ENCODE results near the gene ZBTB44.
"Not testable (repeated sequence)": the region's sequence is repeated elsewhere in the genome, so short reads cannot be mapped to it uniquely, and the experiment has no call there.

ZBTB44 gene

DNA sequence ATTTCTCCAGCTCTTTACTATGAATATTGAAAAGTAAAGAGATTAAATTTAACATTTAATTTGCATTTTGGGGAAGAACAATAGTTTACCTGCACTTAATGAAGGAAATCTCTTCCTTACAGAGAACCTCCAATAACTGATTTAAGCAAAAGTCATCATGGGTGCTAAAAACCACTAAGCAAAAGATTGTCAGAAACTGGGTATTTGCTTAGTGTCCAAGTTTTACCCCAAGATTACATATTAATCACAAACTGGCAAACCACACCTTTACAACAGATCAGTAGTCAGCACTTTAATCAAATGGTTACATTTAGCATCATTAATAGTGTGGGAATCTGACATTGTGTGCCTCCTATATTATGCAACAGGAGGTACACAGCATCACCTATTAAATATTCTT lies 2.7 kb downstream of the ZBTB44 start:
- no peak for DNase-seq

DNA sequence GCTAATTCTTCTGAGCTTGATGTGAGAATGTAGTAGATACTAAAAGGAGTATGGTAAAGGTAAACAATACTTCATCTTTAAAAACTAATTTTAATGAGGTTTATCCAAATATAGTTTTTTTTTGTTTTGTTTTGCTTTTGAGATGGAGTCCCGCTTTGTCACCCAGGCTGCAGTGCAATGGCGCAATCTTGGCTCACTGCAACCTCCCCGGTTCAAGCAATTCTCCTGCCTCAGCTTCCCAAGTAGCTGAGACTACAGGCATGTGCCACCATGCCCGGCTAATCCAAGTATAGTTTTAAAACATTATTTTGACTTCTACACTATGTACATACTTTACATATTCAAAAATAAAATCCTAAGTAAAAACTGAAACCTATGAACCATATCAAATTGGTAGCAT lies 4.1 kb downstream of the ZBTB44 start:
- DNase-seq = no peak

DNA sequence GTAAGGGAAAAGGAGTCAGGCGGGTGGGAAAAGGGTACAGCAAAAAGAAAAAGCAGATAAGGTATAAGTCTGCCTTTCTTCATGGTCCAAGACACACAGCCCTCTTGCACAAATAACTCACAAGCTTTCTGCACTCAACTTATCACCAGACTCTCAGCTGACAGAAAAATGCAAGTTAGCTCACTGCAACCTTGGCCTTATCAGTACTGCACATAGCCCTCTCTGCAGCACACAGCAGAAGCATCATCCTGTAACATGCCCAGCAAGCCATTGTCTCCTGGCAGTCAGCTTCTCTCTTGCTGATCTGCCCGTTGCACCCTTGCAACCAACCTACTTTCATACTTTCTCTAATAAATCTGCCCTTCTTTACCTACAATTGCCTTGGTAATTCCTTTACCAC lies 5.8 kb downstream of the ZBTB44 start:
- DNase-seq = no peak

DNA sequence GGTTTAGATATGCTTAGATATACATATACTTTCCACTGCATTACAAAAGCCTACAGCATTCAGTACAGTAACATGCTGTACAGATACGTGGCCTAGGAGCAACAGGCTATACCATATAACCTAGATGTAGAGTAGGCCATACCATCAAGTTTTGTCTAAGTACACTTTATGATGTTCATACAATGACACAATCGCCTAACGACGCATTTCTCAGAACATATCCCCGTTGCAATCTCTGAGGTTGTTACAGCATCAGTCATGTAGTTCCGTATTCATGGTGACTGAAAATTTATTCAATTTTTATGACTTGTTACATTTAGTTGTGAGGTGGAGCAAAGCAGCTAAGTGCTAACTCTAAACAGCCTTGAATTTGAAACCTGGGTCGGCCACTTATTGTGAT lies 6.7 kb downstream of the ZBTB44 start:
- no peak for DNase-seq

DNA sequence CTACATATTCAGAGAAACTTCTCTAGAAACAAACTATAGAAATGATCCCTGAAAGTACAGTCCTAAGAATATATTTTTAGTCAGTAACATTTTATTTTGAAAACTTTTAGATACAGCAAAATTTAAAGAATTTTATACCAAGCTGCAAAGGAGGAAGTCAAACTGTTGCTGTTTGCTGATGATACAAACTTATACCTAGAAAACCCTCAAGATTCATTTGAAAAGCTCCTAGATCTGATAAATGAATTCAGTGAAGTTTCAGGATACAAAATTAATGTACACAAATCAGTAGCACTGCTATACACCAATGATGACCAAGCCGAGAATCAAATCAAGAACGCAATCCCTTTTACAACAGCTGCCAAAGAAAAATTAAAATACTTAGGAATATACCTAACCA lies 10.1 kb downstream of the ZBTB44 start:
- peak; percentile 40 for DNase-seq

DNA sequence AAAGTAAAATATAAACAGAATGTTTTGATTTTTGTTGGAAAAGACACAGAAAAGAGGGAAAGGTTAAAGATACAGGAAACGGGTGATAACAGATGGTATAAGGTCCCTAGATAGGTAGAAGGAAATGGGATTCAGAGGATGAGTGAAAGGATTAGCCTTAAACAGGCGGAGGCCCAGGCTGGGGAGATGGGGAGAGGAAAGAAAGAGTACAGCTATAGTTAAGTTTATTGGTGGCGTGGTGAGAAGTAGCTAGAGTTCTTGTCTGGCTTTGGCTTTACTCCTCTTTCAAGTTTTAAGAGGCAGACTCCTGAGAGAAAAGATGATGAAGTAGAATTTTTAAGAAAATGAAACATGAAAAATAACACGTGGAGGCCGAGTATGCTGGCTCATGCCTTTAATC lies 13.7 kb downstream of the ZBTB44 start:
- DNase-seq = no peak

DNA sequence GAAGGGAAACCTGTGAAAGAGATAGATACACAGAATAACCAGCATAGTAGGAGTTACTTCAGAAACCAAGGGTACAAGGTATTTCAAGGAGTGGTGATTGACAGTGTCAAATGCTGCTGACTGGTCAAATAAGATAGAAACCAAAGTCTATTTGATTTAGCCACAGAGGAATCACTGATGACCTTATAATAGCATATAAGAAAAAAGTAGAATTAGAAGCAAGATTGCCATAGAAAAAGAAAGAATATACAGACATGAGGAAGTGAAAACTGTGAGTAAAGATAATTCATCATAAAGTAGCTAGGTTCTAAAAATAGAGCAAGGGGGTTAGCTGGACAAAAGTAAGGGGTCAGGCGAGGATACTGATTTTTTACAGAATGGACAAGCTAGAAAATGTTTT lies 14.2 kb downstream of the ZBTB44 start:
- DNase-seq = no peak

DNA sequence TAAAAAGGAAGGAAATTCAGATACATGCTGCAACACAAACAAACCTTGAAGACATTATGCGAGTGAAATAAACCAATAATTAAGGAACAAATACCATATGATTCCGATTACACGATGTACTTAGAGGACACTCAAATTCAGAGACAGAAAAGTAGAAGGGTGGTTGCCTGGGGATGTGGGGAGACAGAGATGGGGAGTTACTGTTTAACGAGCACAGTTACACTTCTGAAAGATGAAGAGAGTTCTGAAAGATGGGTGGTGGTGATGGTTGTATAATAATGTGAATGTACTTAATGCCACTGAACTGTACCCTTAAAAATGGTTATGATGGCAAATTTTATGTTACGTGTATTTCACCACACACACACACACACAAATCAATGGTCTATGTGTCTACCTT lies 14.7 kb downstream of the ZBTB44 start:
- no peak for DNase-seq

DNA sequence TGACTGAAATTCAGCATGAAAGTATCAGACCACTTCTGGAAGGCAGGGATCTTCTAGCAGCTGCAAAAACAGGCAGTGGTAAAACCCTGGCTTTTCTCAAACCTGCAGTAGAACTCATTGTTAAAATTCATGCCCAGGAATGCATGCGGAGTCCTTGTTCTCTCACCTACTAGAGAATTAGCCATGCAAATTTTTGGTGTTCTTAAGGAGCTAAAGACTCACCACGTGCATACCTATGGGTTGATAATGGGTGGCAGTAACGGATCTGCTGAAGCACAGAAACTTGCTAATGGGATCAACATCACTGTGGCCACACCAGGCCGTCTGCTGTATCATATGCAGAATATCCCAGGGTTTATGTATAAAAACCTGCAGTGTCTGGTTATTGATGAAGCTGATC lies 19.1 kb downstream of the ZBTB44 start:
- no peak for DNase-seq

DNA sequence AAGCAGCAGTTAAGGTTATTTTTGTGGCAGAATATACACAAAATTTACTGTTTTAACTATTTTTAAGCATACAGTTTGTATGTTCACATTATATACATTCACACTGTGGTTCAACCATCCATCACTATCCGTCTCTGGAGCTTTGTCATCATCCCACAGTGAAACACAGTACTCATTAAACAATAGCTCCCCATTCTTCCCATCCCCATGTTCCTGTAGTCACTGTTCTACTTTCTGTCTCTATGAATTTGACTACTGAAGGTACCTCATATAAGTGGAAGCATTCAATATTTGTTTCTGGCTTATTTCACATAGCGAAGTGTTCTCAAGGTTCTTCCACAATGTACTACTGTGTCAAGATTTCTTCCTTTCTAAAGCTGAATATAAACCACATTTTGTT lies 32.6 kb downstream of the ZBTB44 start:
- no peak for DNase-seq

DNA sequence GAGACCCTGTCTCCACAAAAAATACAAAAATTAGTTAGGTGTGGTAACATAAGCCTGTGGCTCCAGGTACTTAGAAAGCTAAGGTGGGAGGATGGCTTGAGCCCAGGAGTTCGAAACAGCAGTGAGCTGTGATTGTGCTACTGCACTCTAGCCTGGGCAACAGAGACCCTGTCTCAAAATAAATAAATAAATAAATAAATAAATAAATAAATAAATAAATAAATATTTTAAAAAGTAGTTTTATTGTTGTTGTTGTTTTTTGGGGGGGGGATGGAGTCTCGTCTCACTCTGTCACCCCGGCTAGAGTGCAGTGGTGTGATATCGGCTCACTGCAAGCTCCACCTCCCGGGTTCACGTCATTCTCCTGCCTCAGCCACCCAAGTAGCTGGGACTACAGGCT lies 33.4 kb downstream of the ZBTB44 start:
- DNase-seq = not testable (repeated sequence)

DNA sequence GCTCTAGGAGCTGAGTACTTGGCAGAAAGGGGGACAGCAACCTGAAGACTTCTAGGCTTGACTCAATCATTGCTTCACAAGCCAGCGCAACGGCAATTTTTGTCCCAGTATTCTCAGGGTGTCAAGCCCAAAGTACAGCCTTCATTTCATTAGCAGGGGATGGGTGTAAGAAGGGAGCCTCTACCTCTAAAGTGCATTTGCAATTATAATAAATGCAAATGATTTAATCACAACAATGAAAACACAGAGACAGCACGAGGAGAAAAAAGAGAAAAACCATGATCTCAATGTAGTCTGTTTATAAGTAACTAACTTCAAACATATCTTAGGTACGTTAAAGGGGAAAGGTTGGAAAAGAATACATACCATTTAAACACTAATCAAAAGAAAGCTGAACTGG lies 34.7 kb downstream of the ZBTB44 start:
- DNase-seq = no peak

DNA sequence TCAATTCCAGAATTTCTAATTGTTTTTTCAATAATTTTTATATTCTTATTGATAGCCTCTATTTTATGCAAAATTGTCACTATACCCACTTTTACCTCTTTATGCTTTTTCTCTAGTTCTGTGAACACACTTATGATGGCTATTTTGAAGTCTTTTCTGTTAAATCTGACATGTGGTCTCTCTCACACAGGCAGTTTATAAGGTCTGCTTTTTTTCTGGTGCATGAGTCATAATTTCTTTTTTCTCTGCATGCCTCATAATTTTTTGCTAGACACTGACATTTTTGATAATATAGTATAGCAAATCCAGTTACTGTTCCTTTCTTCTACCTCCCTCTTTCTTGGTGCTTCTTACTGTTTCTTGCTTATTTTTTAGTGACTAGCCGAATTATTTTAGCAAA lies 36.0 kb downstream of the ZBTB44 start:
- DNase-seq = no peak

DNA sequence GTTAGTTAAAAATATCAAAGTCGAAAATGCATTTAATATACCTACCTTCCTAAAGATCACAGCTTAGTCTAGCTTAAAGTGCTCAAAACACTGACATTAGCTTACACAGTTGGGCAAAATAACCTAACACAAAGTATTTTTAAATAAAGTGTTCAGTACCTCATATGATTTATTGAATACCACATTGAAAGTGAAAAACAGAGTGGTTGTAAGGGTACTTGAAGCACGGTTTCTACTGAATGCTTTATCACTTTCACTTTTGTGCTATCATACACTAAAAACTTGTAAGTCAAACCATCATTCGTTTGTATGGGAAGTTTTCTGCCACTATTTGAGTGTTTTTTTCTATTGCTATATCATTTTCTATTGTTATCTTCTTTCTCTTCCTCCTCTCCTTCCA lies 36.6 kb downstream of the ZBTB44 start:
- no peak for DNase-seq

DNA sequence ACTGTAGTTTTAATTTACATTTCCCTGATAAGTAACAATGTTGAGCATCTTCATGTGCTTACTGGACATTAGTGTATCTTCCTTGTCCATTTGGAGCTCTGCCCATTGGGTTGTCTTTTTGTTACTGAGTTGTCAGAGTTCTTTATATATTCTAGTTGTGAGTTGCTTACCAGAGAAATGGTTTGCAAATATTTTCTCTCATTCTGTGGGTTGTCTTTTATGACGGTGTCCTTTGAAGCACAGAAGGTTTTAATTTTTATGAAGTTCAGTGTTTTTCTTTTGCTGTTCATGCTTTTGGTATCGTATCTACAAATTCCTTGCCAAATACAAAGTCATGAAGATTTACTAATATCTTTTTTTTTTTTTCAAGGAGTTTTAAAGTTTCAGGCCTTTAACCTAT lies 42.4 kb downstream of the ZBTB44 start:
- no peak for DNase-seq

DNA sequence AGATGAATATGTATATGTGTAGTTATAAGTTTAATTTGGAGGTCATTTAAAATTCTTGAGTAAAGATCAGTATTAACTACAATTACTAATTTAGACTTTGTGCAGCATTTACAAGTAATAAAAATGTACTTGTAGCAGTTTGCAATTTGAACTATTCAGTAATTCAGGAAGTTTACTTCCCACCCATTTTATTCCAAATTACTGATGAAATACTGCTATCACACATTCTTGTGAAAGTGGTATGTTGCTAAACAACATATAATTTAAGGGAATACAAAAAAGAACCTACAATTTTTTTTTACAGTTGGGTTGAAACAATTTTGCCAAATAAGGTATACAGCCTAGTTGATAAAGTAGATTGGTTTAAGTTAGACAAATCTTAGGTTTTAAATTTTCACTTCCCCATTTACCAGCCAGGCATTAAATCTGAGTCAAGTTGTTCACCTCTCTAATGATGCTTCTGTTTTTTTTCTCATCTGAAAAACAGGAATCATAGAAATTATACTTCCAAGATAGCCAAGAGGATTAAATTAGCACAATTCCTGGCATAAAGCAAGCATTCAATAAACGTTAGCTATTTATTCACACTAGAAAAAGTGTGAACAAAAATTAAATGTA lies 45.3 kb downstream of the ZBTB44 start:
- DNase-seq = no peak

DNA sequence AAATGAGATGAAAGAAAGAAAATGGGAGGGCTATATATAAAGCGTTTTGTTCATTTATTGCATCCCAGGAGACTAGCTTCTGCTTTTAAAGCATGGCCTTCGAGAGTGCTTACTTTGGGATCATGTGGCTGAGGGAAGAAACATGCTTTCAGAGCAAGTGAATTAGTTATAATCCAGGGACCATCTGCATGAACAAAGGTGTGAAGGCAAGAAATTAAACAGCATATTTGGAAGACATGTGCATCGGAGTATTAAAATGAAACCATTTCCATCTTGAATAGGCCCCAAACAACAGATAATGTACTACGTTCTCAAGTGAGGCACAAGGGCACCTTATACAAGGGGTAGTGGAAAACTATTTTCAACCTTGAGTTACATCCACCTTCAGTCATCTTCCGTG lies 51.4 kb downstream of the ZBTB44 start:
- DNase-seq = no peak

DNA sequence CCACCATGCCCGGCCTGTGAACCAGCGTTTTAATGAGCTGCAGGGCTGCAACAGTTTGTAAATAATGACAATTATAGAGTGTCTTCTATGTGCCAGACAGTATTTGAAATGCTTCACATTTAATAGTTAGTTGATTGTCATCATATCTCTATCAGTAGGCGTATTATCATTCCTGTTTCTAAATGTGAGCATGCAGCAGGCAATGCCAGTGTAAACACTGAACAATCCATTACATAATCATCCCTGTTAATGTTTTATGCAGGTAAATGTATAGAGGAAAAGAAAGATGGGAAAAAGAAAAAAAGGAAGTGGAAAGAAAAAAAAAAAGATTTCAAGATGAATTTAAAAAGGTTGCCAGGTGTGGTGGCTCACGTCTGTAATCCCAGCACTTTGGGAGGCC lies 52.3 kb downstream of the ZBTB44 start:
- DNase-seq = no peak

DNA sequence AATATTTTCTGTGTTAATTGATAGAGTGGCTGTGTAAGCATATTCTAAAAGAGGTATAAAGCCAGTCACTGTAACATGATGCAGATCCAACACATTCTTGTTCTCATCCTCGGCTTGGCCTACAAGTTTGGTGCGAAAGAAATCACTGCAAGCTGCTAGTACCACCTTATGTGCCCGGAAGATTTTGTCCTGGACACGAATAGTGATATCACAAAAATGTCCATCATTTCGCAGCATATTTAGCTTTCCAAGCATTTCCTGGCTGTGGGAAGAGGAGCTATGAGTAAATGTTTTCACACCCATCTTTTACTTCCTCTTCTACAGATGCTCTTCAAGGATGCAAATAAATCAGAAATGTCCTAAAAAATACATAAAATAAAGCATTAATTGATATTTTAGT lies 53.1 kb downstream of the ZBTB44 start:
- no peak for DNase-seq

DNA sequence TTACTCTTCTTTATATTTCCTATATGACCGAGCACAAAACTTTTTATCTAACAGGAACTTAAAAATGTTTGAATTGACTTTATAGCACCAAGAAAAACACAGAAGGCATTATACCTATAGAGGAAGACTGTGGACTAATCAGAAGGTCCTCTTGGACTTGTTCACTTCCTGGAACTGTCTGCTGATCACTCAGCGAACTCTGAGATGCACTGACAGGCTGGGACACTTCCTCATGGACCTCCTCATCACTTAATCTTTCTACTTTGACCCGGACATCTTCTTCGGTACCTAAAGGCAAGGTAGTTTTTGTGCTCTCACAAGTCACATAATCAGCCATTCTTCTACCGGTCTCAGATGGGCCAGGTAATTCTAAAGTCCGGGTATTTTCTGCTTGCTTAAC lies 54.0 kb downstream of the ZBTB44 start:
- no peak for DNase-seq

DNA sequence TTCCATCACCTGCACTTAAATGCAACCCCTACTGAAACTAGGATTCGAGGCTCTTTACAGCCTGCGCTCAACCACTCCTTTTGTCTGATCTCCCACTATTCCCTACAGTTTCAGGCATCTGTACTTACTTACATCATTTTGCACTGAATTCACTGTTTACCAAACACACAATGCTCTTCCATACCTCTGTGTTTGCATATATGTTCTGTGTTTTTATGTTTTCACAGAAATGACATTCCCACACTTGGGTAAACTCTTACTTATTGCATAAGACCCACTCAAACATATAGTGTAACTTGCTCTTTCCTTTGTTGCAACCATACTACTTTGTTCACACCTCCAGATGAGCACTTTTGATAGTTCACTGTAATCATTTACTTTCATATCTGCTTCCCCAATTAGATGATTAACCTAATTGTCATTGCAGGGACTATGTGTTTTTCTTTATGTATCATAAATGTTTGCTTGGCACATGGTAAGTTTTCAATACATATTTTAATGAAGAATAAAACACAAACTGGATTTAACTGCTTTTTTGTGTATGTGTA lies 54.6 kb downstream of the ZBTB44 start:
- no peak for DNase-seq

DNA sequence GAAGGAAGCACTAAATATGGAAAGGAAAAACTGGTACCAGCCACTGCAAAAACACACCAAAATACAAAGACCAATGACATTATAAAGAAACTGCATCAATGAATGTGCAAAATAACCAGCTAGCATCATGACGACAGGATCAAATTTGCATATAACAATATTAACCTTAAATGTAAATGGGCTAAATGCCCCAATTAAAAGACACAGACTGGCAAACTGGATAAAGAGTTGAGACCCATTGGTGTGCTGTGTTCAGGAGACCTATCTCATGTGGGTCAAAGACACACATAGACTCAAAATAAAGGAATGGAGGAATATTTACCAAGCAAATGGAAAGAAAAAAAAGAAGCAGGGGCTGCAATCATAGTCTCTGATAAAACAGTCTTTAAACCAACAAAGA lies 63.0 kb downstream of the ZBTB44 start:
- DNase-seq = not testable (repeated sequence)

DNA sequence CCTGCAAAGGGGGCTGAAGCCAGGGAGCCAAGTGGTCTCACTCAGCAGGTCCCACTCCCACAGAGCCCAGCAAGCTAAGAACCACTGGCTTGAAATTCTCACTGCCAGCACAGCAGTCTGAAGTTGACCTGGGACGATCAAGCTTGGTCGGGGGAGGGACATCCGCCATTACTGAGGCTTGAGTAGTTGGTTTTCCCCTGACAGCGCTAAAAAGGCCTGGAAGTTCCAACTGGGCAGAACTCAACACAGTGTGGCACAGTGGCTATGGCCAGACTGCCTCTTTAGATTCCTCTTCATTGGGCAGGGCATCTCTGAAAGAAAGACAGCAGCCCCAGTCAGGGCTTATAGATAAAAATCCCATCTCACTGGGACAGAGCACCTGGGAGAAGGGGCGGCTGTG lies 64.8 kb downstream of the ZBTB44 start:
- not testable (repeated sequence) for DNase-seq

DNA sequence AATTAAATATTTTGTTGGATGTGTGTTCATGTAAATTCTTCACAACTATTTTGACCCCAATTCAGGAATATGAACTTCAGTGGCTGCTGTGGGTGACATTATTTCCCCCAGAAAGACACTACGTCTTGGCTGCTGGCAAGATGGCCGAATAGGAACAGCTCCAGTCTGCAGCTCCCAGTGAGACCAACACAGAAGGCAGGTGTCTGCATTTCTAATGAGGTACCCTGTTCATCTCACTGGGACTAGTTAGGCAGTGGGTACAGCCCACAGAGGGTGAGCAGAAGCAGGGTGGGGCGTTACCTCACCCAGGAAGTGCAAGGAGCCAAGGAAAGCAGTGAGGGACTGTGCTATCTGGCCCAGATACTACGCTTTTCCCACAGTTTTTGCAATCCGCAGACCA lies 65.3 kb downstream of the ZBTB44 start:
- DNase-seq = no peak

DNA sequence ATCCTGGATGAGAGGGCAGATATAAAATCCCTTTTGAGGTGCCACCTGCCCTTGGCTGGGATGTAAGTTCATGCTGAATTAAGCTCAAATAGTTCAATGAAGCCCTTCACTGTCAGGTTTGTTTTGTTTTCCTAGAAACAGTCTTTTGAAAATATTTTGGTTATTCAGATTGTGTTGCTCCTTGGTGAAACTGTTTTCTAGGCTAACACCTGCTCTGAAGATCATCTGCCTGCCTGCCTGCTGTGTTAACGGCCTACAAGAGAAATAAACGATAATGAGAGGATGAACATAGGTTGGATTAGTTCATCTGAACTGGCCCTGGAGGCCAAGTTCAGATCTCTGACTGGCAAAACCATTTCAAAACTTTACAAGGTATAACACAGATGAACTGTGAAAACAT lies 67.4 kb downstream of the ZBTB44 start:
- no peak for DNase-seq

DNA sequence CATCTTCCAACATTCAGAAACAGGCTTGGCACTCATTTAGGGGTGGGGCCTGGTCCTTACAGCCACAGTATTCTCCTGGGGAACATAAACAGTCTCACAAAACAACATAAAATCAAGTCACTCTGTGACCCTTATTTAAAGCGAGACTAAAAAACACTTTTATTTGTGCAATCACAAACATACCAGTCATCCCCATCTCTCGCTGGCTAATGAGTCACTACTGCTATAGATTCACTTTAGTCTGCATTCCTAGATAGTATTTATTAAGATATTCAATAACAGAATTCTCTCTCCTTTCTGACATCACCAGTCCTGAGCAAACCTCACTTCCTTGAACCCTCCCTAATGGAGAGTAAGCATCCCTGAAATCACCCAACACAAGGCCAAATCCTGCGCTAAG lies 68.0 kb downstream of the ZBTB44 start:
- DNase-seq = no peak

Data from KG1 (cell line).